RWPE2 (cell line): Measurements from ENCODE around the gene SLC26A5.
"Not testable (repeated sequence)": the region's sequence is repeated elsewhere in the genome, so short reads cannot be mapped to it uniquely, and the experiment has no call there.

ENCODE experiments used
- ATAC-seq: fragments of 200-7000 bp; cut with Tn5 transposase; 3 replicates; pipeline ENCODE4 v1.9.1; 2021; ENCODE audit warnings: low read depth
- DNase-seq: peaks from one replicate; pipeline ENCODE4 v3.0.0-alpha.2; 2020; ENCODE audit warnings: low spot score
- H3K27ac ChIP-seq: fragments of 450-650 bp; 2 replicates; pipeline ENCODE4 v1.5.1; 2017; ENCODE audit warnings: mild to moderate bottlenecking; ENCODE audit not compliant: poor library complexity, severe bottlenecking
- H3K27me3 ChIP-seq: fragments of 250-450 bp; sonication (Bioruptor Pico); 2 replicates; pipeline ENCODE4 v1.5.1; 2021; ENCODE audit warnings: mild to moderate bottlenecking, moderate library complexity; ENCODE audit not compliant: insufficient read depth, poor library complexity, severe bottlenecking
- H3K36me3 ChIP-seq: fragments of 250-450 bp; sonication (Bioruptor Pico); 2 replicates; pipeline ENCODE4 v1.5.1; 2020; ENCODE audit warnings: low read depth, mild to moderate bottlenecking, moderate library complexity
- H3K4me1 ChIP-seq: fragments of 250-450 bp; sonication (Bioruptor Pico); 2 replicates; pipeline ENCODE4 v1.5.1; 2021; ENCODE audit warnings: mild to moderate bottlenecking, moderate library complexity; ENCODE audit not compliant: insufficient read depth, poor library complexity, severe bottlenecking
- H3K4me3 ChIP-seq: fragments of 250-450 bp; sonication (Bioruptor Pico); 2 replicates; pipeline ENCODE4 v1.5.1; 2021; ENCODE audit warnings: mild to moderate bottlenecking, moderate library complexity; ENCODE audit not compliant: severe bottlenecking
- H3K9me3 ChIP-seq: fragments of 250-450 bp; sonication (Bioruptor Pico); 2 replicates; pipeline ENCODE4 v1.5.1; 2021; ENCODE audit warnings: mild to moderate bottlenecking, moderate library complexity; ENCODE audit not compliant: severe bottlenecking
- CTCF ChIP-seq: fragments of 450-650 bp; IDR thresholded peaks from one replicate; pipeline ENCODE4 v1.5.1; 2017; ENCODE audit warnings: mild to moderate bottlenecking, moderate library complexity; ENCODE audit not compliant: poor library complexity, severe bottlenecking

Gene SLC26A5

GRCh38 chr7:103423467-103424179 lies 22.4 kb downstream of the SLC26A5 start:
- TF ChIP-seq CTCF: no peak
- Histone ChIP-seq H3K27me3 (no peaks in the 10 kb centered on the region), H3K9me3 (no peaks in the 10 kb centered on the region), H3K4me3 (no peak overlapping the region), H3K36me3 (no peaks in the 10 kb centered on the region), H3K27ac (no peak overlapping the region), H3K4me1 (no peaks in the 10 kb centered on the region)
- DNase-seq (no peak), ATAC-seq (no peak)

- Histone ChIP-seq H3K27ac (no peak overlapping the region), H3K4me1 (no peaks in the 10 kb centered on the region), H3K27me3 (no peaks in the 10 kb centered on the region), H3K36me3 (no peaks in the 10 kb centered on the region), H3K4me3 (no peak overlapping the region), H3K9me3 (no peaks in the 10 kb centered on the region)
- TF ChIP-seq CTCF: no peak
- DNase-seq (no peak), ATAC-seq (no peak)
Observed at GRCh38 chr7:103420857-103421384, 25.1 kb downstream of the SLC26A5 start.

GRCh38 chr7:103418241-103418640 lies 27.8 kb downstream of the SLC26A5 start:
- no peak for DNase-seq
- no peaks in the 10 kb centered on the region for H3K9me3 ChIP-seq

GRCh38 chr7:103413407-103413806 lies 32.6 kb downstream of the SLC26A5 start:
- ATAC-seq: no peak
- Histone ChIP-seq H3K36me3 (no peaks in the 10 kb centered on the region), H3K27me3 (no peaks in the 10 kb centered on the region), H3K27ac (no peak overlapping the region), H3K4me1 (no peaks in the 10 kb centered on the region), H3K9me3 (no peaks in the 10 kb centered on the region), H3K4me3 (no peak overlapping the region)
- no peak for DNase-seq
- TF ChIP-seq CTCF: no peak

More at GRCh38 chr7:103418241-103418640, 27.8 kb downstream of the SLC26A5 start:
- TF ChIP-seq CTCF: no peak
- ATAC-seq: no peak
- Histone ChIP-seq H3K4me3 (no peak overlapping the region), H3K36me3 (no peaks in the 10 kb centered on the region), H3K27ac (no peak overlapping the region), H3K4me1 (no peaks in the 10 kb centered on the region), H3K27me3 (no peaks in the 10 kb centered on the region)

- Histone ChIP-seq H3K36me3 (no peaks in the 10 kb centered on the region), H3K9me3 (no peaks in the 10 kb centered on the region), H3K4me3 (no peak overlapping the region), H3K27me3 (no peaks in the 10 kb centered on the region), H3K27ac (no peak overlapping the region), H3K4me1 (no peaks in the 10 kb centered on the region)
- no peak for TF ChIP-seq CTCF
- ATAC-seq (no peak), DNase-seq (no peak)
Observed at GRCh38 chr7:103412151-103412550, 33.9 kb downstream of the SLC26A5 start.

GRCh38 chr7:103405789-103406613 lies 40.0 kb downstream of the SLC26A5 start:
- H3K4me3 ChIP-seq, H3K9me3 ChIP-seq, H3K27me3 ChIP-seq, H3K27ac ChIP-seq, H3K36me3 ChIP-seq, ATAC-seq, H3K4me1 ChIP-seq, DNase-seq: not testable (repeated sequence)
